Kidney capillary endothelial cell (primary cell): Measurements from ENCODE around the gene CELA2A.

ENCODE experiments used
- DNase-seq: peaks from one replicate; pipeline ENCODE4 v3.0.0-alpha.2; 2018; ENCODE audit warnings: low spot score

The CELA2A gene

GRCh38 chr1:15456313-15456954 is at the start of gene CELA2A:
TSS of gene CELA2A (plus strand) at chr1:15456732. CDS start at chr1:15456754, 22 bp downstream.
- no peak for DNase-seq

- DNase-seq, result no peak
These were observed 49.0 kb upstream of the CELA2A start for GRCh38 chr1:15407580-15407979.

GRCh38 chr1:15408890-15409387 is 47.6 kb upstream of the CELA2A start:
- no peak for DNase-seq

DNA sequence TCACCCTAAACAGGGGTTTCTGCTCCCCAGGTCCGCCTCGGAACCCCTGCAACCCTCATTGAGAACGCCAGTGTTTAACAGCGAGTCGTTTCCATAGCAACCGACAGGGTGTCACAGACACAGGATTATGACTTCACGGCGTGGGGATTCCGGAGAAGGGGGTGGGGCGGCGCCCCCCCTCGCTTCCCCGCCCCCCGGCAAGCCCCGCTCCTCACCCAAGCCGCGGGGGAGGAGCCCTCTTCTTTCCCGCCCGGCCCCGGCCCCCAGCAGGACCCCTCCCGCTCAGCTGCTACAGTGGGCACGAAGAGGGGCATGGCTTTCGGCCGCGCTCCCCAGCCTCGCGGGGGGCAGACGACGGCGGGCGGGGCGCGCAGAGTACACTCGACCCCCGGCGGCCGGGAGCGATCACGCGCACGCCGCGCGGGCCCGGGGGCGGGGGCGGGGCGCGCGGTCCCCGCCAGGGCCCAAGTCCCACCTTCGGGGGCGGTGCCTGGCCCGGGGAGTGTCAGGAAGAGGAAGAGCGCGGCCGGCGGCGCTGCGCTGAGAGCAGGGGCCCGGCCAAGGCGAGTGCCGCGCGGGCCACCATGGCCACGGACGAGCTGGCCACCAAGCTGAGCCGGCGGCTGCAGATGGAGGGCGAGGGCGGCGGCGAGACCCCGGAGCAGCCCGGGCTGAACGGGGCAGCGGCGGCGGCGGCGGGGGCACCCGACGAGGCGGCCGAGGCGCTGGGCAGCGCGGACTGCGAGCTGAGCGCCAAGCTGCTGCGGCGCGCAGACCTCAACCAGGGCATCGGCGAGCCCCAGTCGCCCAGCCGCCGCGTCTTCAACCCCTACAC is 46.9 kb upstream of the CELA2A start, which contains the start of gene EFHD2:
Gene EFHD2, plus strand, starts transcription at position 501 of the 835 bp plus-strand sequence. Its CDS starts 84 bp downstream, at position 585.
- peak; percentile 65 for DNase-seq

DNA sequence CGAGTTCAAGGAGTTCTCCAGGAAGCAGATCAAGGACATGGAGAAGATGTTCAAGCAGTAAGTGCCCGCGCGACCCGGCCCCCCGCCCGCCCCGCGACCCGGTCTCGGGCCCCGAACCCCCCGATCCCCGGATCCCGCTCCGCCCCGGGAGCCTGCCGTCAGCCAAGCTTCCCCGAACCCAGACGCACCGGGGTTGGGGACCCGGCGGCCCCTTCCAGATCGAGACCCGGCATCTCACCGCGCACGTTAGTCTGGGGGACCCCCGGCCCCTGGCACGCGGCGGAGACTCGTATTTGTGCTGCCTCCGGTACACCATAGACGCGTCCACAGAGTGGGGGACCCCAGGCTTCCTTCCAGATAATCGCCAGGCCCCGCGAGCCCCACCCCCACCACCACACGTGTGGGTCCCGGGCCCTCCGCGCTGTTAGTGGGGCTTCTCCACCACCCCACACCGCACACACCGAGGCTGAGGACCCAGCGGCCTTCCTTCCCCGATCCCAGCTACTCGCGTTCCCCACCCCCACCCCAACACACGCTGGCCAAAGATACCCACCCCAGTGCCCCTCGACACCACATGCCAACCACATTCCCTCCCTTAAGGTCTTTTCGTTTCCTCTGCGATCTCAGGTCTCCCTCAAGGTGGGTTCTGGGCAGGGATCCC is 46.2 kb upstream of the CELA2A start:
- DNase-seq, result no peak

GRCh38 chr1:15410884-15411245 is 45.7 kb upstream of the CELA2A start:
- DNase-seq, result no peak

GRCh38 chr1:15411593-15412137 is 44.9 kb upstream of the CELA2A start:
- no peak for DNase-seq

GRCh38 chr1:15412175-15412800 is 44.2 kb upstream of the CELA2A start:
- no peak for DNase-seq

DNA sequence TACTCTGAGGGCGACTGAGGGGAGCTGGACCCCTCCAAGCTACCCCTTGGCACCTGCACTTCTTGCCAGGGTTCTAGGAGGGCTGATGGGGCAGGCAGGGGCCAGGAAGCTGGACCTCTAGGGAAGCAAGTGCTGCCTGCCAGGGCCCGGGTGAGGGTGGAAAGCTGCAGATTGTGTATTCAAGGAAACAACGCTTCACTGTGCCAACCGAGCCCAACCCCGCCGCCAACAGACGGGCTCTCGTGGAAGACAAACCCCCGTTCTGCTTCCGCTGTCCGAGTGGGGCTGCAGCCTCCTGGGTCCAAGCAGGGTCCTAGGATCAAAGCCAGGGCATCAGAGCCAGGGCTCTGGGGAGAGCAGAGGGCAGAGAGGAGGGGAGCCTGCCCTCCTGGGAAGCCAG is 43.7 kb upstream of the CELA2A start:
- no peak for DNase-seq

GRCh38 chr1:15413563-15414444 is 42.7 kb upstream of the CELA2A start:
- no peak for DNase-seq

DNA sequence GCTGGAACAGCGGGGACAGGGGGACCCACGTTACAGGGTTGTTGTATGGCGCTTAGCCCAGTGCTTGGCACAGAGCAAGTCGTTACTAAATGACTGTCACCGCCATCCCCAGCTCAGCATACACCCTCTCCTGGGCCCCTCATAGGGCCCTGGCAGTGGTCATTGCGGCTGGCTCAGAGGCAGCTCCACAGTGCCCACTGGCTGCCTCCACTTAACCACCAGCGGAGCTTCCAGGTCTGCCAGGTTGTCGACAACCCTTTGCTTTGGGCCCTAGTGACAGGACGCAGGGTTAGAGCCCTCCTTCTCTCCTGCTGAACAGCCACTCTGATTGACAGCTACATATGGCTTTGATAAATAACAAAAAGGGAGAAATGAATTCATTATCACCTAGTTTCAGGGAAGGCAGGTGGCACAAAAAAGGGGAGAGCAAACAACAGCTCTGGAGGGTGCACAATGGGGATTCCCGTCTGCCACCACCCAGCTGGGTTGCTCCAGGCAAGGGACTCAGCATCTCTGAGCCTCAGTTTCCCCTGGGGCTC is 42.0 kb upstream of the CELA2A start:
- DNase-seq, result no peak

- peak; percentile 45 for DNase-seq
These were observed 39.2 kb upstream of the CELA2A start for GRCh38 chr1:15417059-15417934.

DNA sequence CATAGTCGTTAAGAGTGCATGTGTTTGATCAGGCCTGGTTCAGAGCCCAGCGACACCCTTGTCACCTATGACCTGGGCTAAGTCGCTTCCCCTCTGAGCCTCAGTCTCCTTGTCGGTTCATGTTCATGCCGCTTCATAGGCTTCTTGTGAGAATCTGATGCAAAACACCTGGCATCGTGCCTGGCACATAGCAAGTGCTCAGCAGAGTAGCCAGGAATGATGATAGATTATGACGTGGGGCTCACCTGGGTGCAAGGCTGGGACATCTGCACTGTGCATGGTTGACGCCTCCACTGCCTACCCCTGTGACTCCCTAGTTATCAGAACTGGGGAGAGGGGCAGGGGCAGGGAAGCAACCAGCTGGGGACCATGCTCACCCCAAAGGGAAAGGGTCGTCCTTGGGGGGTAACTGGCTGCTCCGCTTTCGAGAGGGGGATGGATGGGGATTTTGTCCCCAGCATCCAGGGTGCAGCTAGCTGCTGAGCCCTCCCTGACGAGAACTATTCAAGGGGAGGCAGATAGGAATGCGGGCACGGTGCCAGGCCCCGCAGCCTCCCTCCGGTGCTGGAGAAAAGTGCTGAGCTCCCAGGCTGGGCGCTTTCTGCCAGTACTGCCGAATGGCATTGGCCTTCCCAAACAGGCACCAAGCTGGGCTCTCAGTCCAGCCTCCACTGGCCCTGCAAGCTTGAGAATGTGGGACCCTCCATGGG is 37.6 kb upstream of the CELA2A start:
- no peak for DNase-seq

GRCh38 chr1:15420853-15421465 is 35.6 kb upstream of the CELA2A start:
- DNase-seq, result no peak

DNA sequence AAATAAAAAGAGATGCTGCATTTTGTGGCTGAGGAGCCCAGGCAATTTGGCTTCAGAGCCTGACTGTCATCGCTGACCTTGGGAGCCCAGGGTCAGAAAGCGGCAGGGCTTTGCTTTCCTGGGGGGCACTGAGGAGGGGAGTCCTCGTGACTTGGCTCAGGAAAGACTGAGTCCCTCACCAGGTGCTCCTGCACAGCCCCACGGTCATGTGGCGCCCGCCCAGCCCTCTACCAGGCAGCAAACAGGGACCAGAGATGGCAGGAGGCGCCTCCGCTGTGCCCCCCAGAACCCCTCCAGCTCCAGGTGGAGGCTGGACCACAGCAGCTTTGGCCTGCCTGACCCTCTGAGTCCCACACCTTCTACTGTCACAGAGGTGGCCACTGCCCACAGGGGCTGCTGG is 33.7 kb upstream of the CELA2A start:
- DNase-seq, result no peak

GRCh38 chr1:15423355-15424077 is 33.0 kb upstream of the CELA2A start:
- DNase-seq, result no peak

DNA sequence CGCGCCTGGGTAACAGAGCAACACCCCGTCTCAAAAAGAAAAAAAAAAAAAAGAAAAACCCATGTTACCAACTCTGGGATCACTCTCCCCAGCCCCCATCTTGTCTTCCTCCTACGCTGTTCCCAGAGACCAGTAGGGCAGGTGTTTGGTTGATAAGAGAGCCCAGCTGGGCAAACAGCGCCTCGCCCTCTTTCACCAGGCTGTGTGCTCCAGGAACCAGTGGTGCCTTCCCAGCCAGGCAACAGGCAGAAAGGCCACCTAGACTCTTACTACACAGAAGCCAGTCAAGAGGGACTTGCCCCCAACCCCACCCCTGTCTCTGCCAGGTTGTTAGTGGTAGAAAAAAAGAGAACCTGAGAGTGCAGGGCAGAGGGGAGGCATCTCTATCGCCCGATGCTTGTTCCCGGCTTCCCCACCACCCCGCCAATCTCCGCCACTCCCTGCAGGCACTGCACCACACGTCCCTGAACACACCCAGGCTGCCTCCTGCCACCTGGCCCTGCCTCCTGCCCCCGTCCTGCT is 32.3 kb upstream of the CELA2A start:
- no peak for DNase-seq

GRCh38 chr1:15424981-15425380 is 31.6 kb upstream of the CELA2A start:
- DNase-seq, result no peak
